Diencephalon (tissue), 1 donor: ENCODE data around the gene OPN5. TPM values are rescaled to one million over a fixed set of nuclear protein-coding genes. Genes with fewer than 3 reads are reported as not detected.

Source experiments
- small RNA-seq: library from RNA; depleted of rRNA; stranded (forward); fragments of <200 nt; gene quantifications from one replicate; pipeline ENCODE3, GENCODE V24; 2014
- total RNA-seq: library from RNA; depleted of rRNA; stranded (reverse); fragments of >200 nt; gene quantifications from one replicate; pipeline ENCODE4 v1.2.3, GENCODE V29; 2014

Gene OPN5, protein sequence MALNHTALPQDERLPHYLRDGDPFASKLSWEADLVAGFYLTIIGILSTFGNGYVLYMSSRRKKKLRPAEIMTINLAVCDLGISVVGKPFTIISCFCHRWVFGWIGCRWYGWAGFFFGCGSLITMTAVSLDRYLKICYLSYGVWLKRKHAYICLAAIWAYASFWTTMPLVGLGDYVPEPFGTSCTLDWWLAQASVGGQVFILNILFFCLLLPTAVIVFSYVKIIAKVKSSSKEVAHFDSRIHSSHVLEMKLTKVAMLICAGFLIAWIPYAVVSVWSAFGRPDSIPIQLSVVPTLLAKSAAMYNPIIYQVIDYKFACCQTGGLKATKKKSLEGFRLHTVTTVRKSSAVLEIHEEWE
- not detected for total RNA-seq

GRCh38 chr6:47781732-47782131, at the start of gene OPN5:
Gene OPN5, plus strand, starts transcription at chr6:47782032. Its CDS starts 35 bp downstream, at chr6:47782067.

Small RNA genes within 50 kb of the gene (small RNA-seq; reads per million reads assigned to genes)
- gene RNU1-105P: not detected

Other genes starting within 250 kb of the OPN5 start
- gene ADGRF4, start 83.5 kb upstream of the OPN5 start, total RNA-seq: not detected